ENCODE measurements around the gene LRPPRC.
"Not testable (repeated sequence)": the region's sequence is repeated elsewhere in the genome, so short reads cannot be mapped to it uniquely, and the experiment has no call there.

LRPPRC gene

DNA sequence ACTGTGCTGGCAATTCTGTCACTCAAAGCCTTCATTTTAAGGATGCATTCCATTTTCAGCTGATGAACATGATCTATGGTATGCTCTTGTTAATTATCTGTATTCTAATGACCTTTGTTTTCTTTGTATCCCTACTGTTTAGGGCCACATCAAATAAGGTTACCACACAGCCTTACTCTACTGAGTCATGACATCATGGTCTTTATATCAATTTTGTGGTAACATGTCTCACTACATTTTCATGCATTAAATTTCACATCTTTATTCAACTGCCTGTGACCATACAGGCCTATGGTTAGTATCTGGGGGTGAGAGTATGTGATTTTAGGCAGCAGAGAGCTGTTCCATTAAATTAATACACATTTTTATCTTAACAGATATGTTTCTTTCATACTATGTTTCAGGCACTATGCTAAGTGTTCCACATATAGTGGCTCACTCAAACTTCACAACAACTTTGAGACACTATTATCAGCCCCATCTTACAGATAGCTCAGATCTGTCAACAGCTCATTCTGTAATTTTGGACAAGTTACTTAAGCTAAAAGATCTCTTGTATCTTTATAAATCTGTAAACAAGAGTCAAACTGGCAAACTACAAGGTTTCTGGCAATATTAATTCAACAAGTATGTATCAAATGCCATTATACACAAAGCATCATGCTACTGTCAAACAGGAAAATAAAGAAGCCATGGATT is 18.0 kb downstream of the LRPPRC start:
- no peak for DNase-seq

- no peak for DNase-seq
These were observed 34.9 kb downstream of the LRPPRC start for GRCh38 chr2:43960921-43961320.

DNA sequence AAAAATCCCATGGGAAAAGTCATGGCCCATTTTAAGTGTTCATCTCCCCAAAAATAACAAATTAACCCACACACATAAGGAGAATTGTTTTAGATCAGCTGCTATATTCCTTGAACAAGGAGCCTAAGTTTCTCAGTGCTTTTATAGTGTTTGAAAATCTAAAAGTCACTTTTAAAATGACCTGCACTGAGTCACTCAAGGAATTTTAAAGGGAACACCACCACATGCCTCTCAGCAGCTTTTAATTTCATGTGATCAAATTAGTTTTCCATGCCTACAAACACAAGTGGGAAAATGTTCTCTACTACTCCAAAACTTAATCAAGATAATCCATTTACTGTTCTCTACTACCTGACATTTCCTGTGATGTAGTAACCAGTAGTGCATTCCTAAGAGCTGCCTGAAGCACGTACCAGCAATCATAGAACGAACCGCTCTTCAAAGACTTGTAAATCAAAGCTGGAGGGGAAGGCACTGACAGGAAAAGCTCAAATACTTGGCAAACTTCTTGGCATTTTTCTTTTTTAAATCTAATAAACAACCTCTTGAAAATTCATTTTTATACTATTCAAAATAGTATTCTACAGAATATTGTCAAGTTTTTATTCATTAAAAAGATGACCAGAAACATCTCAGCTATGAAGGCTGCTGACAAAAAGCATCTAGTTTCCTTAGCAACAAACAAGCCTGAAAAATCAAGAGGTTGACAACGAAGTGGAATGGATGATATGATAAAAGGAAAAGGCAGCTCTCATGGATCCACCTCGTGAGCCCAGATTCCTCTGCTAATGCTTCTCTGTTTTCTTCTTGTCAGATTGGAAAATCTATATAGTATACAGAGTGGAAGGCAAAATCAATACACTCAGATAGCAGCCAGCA is 37.2 kb downstream of the LRPPRC start:
- no peak for DNase-seq

- no peak for DNase-seq
These were observed 45.3 kb downstream of the LRPPRC start for GRCh38 chr2:43950383-43951008.

DNA sequence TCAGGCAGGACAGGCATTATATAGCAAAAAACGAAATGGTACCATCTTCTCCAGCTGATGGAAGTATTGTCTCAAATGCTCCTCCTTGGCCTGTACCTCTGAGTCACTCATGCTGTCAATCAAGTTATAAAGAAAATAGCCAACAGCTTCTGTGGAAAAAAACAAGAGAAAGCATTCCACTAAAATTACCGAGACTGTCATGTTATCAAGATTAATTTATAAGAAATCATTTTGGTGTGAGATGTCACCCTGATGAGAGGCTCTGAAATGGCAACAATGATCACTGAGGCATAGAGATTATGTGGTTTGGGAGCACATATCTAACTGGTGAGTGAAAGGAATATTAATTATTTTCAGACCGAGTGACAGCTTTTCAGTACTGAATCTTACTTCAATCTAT is 47.4 kb downstream of the LRPPRC start:
- DNase-seq: no peak

- no peak for DNase-seq
These were observed 49.1 kb downstream of the LRPPRC start for GRCh38 chr2:43946685-43947084.

DNA sequence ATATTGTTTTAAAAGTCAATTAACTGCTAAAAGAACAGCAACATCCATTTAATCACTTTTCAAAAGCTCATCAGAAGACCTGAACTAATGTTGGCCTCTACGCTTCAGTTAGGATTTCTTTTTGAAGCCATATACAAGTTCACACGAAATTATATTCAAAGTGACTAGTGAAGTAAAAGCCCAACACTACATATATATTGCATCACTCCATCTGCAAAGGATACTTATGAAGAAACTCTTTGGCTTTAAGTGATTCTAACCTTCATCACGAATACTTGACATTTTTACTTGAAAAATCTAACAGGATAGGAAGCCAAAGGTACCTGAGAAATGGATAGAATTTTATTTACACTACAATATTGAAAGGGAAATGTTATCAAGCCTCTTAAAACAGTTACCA is 50.4 kb downstream of the LRPPRC start:
- no peak for DNase-seq

GRCh38 chr2:43944915-43945314 is 50.9 kb downstream of the LRPPRC start:
- DNase-seq: no peak

DNA sequence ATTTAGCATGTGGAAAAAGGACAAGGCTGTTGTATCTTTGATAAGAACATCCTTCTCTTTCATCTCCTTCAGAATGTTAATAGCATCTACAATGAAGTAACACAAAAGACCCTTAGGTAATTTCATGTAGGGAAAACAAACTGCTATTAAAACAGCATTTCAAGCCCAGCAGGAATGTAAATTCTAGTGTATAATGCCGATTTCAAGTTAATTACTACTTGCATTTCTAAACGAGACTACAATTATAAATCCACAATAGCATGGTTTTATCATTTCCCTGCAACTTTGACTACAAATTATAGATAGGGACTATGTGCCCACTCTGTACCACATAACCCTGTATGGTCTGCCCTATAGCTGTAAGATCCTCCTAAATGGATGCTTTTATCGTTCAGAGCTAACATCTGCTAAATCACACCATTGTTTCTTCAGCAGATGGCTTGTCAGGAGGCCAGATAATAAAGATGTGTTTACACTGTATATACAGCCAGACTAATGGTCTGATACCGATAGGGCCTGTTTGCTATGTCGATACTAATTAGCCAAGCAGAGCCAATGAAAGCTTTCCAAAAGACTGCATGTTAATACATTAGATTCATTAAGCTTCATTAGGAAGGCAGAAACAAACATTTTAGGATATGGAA is 51.9 kb downstream of the LRPPRC start:
- DNase-seq: peak; percentile 66

DNA sequence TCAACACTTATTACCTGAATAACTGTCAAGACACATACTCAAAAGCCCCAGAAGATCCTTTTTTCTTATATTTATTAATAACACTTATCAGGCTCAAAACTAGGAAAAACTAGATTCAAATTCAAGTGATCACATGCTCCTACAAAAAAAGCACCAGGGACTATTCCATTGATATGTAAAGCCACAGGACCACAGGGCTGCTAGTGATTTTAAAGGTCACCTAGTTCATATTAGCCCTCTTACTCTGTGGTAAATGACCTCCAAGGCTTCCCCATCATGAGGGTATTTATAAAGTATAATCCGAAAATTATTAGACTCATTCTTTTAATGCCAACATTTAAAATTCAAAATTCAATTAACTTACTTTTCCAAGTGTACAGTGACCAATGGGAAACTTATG is 52.5 kb downstream of the LRPPRC start:
- DNase-seq: no peak

DNA sequence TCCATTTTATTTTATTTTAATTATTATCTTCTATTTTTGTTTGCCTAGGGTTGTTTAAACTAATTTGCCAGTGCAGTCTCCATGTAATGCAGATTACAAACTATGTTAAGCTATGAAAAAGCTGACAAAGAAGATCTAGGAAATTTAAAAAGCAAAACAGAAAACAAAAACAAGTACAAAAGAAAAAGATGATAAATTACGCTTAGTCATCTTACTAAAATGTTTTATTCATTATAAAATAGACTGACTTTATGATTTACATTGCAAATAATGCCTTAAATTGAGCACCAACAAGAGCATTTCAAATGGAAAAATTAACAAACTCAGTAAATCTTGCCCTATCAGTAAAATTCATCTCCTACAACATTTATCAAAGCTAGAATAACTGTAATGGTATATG is 52.9 kb downstream of the LRPPRC start:
- no peak for DNase-seq

- DNase-seq: no peak
These were observed 53.8 kb downstream of the LRPPRC start for GRCh38 chr2:43941966-43942365.

DNA sequence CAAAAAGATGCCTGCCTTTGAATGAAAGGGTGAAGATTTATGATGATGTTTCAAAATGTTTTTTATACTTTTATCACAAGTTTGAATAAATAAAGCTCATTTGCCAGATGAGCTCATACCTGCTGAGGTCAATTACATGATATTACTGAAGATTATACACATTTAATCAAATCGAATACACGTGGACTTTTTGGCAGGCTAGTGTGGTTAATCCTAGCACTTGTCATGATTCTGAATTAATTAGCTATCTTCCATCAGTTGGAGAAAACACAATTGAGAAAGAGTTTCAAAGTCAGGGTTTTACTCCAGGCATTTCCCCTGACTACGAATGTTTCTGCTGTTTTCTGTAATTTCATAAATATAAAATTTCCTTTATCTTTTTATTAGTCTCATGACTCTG is 54.4 kb downstream of the LRPPRC start:
- no peak for DNase-seq

DNA sequence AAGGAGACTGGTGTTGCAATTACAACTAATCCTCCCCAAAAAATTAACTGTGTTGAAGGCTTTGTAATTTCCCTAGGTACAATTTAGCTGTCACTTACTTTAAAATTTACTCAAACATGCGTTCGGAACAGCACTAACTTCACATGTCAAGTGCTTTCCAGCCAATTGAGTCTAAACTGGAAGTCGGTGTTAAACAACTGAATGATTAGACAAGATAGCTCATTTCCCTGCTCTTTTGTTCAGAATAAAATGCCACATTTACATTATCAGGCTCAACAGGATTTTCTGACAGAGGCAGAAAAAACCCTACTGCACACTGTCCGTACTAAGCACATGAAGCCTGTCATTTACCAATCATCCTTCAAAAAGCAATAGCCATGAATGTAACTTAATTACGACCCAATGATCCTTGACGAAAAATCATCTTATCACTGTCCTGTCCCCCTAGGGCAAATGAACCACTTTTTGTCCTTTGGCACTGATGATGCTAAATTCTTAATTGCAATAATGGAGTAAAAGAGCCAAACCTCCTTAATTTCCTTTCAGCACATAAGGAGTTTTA is 56.0 kb downstream of the LRPPRC start:
- no peak for DNase-seq

- no peak for DNase-seq
These were observed 58.4 kb downstream of the LRPPRC start for GRCh38 chr2:43937269-43937820.

GRCh38 chr2:43934567-43934966 is 61.2 kb downstream of the LRPPRC start:
- no peak for DNase-seq

DNA sequence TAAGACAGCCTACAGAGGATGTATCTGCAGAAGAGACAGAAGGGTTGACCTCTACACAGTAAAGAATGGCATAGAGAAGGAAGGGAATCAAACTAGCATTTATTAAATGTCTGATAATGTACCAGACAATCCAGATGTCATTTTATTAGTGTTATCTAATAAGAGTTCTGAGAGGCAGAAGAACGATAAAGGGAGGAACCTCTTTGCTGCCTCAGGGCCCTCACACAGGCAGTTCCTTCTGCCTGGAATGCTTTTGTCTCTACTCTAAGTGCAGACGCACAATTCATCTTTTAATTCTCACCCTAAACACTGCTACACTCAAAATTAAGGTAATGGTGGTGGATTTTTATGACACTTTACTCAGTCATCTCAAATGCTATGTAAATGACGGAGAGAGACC is 64.5 kb downstream of the LRPPRC start:
- no peak for DNase-seq

DNA sequence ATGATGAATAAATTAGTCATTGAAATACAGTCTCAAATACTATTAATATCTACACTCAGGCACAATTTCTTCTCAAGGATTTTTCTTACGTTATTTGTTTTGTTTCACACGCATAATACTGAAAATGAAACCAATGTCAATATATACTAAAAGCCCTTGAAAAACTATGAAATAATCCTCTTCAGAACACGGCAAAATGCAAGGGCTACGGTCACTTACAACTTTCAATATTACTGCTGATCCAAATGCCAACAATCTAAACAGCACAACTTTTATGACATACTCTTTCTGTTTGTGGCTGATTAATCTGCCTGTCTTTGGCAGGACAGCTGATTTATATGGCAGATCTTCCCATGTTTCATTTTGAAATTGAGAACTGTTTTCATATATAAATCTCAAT is 68.3 kb downstream of the LRPPRC start:
- no peak for DNase-seq

GRCh38 chr2:43925431-43925830 is 70.4 kb downstream of the LRPPRC start:
- no peak for DNase-seq

DNA sequence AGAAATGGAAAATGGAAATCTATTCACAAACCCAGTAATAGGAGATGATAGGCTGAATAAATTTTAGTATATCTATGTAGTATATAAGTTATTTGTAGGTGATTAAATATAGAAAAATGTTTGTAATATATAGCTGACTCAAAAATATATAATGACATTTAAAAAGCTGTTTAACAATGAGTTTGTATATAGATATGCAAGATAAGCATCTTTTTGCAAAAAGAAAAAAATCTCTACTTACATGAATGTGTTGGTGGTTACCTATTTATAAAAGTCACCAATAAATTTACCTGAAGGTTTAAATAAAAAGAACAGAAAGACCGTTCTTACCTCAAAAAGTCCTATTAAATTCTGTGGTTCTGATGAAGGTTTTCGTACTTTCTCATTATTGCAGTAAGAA is 71.3 kb downstream of the LRPPRC start:
- no peak for DNase-seq

DNA sequence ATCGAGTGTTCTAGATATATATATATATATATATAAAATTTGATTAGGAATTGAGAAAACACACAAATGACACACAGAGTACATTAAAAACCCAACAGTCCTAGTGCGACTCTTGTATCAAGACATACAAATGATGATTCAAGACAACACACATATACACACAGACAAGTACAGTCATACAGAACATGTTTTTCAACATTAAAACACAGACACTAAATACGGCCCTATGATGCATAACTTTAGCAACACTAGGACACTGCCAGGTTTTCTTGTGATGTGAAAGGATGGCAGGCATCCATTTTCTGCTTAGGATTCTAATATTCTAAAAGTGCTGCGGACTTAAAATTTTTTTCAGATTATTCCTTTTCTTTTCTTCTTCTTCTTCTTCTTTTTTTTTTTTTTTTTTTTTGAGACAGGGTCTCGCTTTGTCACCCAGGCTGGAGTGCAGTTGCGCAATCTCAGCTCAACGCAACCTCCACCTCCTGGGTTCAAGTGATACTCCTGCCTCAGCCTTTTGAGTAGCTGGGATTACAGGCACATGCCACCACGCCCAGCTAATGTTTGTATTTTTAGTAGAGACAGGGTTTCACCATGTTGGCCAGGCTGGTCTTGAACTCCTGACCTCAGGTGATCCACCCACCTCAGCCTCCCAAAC is 84.5 kb downstream of the LRPPRC start:
- DNase-seq: not testable (repeated sequence)

GRCh38 chr2:43906448-43907109 is 89.2 kb downstream of the LRPPRC start:
- DNase-seq: no peak
